NCI-H2107 (cell line): ENCODE measurements around the gene ZNF768.
"Not testable (repeated sequence)": the region's sequence is repeated elsewhere in the genome, so short reads cannot be mapped to it uniquely, and the experiment has no call there.

Experiments
- DNase-seq: peaks from one replicate; lab custom pipeline; 2025; lab: John Stamatoyannopoulos, UW

Gene ZNF768

GRCh38 chr16:30555315-30556124 lies 29.2 kb upstream of the ZNF768 start:
- DNase-seq: no peak

- no peak for DNase-seq
Observed at GRCh38 chr16:30554557-30555314, 28.4 kb upstream of the ZNF768 start.

GRCh38 chr16:30553393-30553899 lies 27.1 kb upstream of the ZNF768 start:
- no peak for DNase-seq

- DNase-seq: no peak
Observed at GRCh38 chr16:30552956-30553355, 26.6 kb upstream of the ZNF768 start.

- DNase-seq: no peak
Observed at GRCh38 chr16:30551781-30552180, 25.4 kb upstream of the ZNF768 start.

- DNase-seq: no peak
Observed at GRCh38 chr16:30548416-30549253, 22.3 kb upstream of the ZNF768 start.

GRCh38 chr16:30546115-30546514 lies 19.7 kb upstream of the ZNF768 start:
- no peak for DNase-seq

GRCh38 chr16:30543067-30543466 lies 16.7 kb upstream of the ZNF768 start:
- no peak for DNase-seq

GRCh38 chr16:30541502-30542329 lies 15.3 kb upstream of the ZNF768 start:
- DNase-seq: no peak

- DNase-seq: not testable (repeated sequence)
Observed at GRCh38 chr16:30540916-30541464, 14.6 kb upstream of the ZNF768 start.

GRCh38 chr16:30539986-30540526 lies 13.7 kb upstream of the ZNF768 start:
- not testable (repeated sequence) for DNase-seq

- no peak for DNase-seq
Observed at GRCh38 chr16:30539000-30539964, 12.9 kb upstream of the ZNF768 start.

- DNase-seq: not testable (repeated sequence)
Observed at GRCh38 chr16:30536391-30537024, 10.1 kb upstream of the ZNF768 start.

- peak; percentile 20 for DNase-seq
Observed at GRCh38 chr16:30535777-30536190, 9.4 kb upstream of the ZNF768 start.

- no peak for DNase-seq
Observed at GRCh38 chr16:30535106-30535776, 8.9 kb upstream of the ZNF768 start.

- peak; percentile 87 for DNase-seq
Observed at GRCh38 chr16:30534368-30535105, 8.2 kb upstream of the ZNF768 start, which contains the start of gene ZNF747. Gene ZNF747, minus strand, starts transcription at chr16:30534858. Its CDS starts 179 bp downstream, at chr16:30534679.

GRCh38 chr16:30533748-30534367 lies 7.5 kb upstream of the ZNF768 start:
- DNase-seq: no peak
